Activated T-cell treated with anti-CD3 and anti-CD28 coated beads, Interleukin-2, amount 50 U/mL, for 24 hours (primary cell): ENCODE measurements around the gene ATP13A4.

ENCODE experiments used
- DNase-seq: peaks from one replicate; pipeline ENCODE4 v3.0.0-alpha.2; 2020
- H3K27ac Mint-ChIP-seq: 2 replicates; pipeline ENCODE4 v1.8.0; 2020; ENCODE audit warnings: mild to moderate bottlenecking, mixed read lengths
- H3K27me3 Mint-ChIP-seq: 2 replicates; pipeline ENCODE4 v1.8.0; 2020; ENCODE audit warnings: mixed read lengths
- H3K36me3 Mint-ChIP-seq: 2 replicates; pipeline ENCODE4 v1.8.0; 2020; ENCODE audit warnings: low read depth, mixed read lengths
- H3K4me1 Mint-ChIP-seq: 2 replicates; pipeline ENCODE4 v1.8.0; 2020; ENCODE audit warnings: low read depth, mixed read lengths
- H3K4me3 Mint-ChIP-seq: 2 replicates; pipeline ENCODE4 v1.8.0; 2020; ENCODE audit warnings: mild to moderate bottlenecking, moderate library complexity, mixed read lengths
- H3K9me3 Mint-ChIP-seq: 2 replicates; pipeline ENCODE4 v1.8.0; 2020; ENCODE audit warnings: mixed read lengths

Gene ATP13A4, protein sequence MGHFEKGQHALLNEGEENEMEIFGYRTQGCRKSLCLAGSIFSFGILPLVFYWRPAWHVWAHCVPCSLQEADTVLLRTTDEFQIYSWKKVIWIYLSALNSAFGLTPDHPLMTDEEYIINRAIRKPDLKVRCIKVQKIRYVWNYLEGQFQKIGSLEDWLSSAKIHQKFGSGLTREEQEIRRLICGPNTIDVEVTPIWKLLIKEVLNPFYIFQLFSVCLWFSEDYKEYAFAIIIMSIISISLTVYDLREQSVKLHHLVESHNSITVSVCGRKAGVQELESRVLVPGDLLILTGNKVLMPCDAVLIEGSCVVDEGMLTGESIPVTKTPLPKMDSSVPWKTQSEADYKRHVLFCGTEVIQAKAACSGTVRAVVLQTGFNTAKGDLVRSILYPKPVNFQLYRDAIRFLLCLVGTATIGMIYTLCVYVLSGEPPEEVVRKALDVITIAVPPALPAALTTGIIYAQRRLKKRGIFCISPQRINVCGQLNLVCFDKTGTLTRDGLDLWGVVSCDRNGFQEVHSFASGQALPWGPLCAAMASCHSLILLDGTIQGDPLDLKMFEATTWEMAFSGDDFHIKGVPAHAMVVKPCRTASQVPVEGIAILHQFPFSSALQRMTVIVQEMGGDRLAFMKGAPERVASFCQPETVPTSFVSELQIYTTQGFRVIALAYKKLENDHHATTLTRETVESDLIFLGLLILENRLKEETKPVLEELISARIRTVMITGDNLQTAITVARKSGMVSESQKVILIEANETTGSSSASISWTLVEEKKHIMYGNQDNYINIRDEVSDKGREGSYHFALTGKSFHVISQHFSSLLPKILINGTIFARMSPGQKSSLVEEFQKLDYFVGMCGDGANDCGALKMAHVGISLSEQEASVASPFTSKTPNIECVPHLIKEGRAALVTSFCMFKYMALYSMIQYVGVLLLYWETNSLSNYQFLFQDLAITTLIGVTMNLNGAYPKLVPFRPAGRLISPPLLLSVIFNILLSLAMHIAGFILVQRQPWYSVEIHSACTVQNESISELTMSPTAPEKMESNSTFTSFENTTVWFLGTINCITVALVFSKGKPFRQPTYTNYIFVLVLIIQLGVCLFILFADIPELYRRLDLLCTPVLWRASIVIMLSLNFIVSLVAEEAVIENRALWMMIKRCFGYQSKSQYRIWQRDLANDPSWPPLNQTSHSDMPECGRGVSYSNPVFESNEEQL

DNA sequence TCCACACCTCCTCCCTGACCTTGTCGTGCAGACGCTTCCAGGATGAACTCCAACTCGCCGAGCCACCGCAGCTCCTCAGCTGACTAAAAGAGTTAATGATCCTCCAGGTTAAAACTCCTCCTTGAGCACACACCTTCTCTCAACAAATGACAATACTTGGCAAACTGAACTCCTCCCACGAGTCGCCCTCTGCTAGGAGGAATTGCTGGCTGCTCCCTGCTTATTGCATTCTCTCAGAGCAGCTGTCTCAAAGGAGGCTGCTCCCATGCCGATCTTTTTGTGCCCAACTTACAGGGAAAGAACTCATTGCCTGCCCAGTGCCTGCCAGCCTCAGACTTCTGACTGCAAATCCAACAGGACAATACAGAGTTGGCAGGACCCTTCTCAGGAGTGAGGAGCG, at the start of gene ATP13A4:
TSS of gene ATP13A4 (minus strand) at position 85 of the 400 bp plus-strand sequence. CDS start 96 bp downstream, outside the sequence.
- Mint-ChIP-seq H3K27me3 (no peaks in the 10 kb centered on the region), H3K36me3 (no peaks in the 10 kb centered on the region), H3K4me1 (no peaks in the 10 kb centered on the region), H3K4me3 (no peak within 1 kb of the TSS), H3K9me3 (no peaks in the 10 kb centered on the region), H3K27ac (no peak within 1 kb of the TSS)
- DNase-seq, result no peak

DNA sequence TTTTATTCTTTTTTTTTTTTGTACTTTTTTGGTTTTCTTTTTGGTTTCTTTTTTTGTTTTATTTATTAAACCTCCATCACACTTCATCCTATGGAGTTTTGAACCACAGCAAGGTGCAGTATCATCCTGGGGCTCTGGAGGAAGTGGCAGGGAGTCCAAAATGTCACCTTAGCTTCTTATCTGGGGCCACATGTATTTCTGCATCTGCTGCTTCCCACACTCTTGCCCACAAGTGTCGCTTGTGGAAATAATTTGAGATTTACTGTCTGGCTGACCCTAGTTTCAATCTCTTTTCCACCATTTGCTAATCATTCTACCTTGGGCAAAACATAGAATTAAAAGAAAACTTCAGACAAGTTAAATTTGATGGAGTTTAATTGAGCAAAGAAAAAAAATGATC, 44.7 kb upstream of the ATP13A4 start:
- no peaks in the 10 kb centered on the region for H3K9me3 Mint-ChIP-seq
- DNase-seq, result no peak
- no peak overlapping the region for H3K4me3 Mint-ChIP-seq
- no peaks in the 10 kb centered on the region for H3K27me3 Mint-ChIP-seq
- H3K4me1 Mint-ChIP-seq, result peaks cover 75% of the 10 kb centered on the region
- peaks cover 89% of the 10 kb centered on the region for H3K36me3 Mint-ChIP-seq
- peak overlapping the region; percentile 50 for H3K27ac Mint-ChIP-seq

DNA sequence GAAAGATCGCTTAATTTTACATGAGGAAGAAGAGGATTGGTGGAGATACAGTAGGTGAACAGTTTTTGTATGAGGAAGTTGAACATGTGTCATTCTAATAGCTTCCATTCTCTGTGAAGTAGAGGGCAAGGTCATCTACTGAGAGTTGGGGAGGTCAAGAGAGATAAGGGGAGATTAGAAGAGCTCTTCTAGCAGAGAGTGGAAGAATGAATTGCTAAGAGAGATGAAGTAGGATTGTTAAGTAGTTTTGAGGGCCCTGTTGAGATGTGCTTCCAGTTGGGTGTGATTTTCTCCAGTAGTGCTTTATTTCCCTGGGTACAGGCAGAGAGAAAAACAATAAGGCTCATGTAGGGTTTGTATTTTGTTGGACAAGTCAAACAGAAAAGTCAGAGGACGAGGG, 43.5 kb upstream of the ATP13A4 start:
- Mint-ChIP-seq H3K27me3 (no peaks in the 10 kb centered on the region), H3K36me3 (peaks cover 90% of the 10 kb centered on the region), H3K4me1 (peaks cover 77% of the 10 kb centered on the region), H3K9me3 (no peaks in the 10 kb centered on the region), H3K4me3 (no peak overlapping the region), H3K27ac (peak overlapping the region; percentile 31)
- no peak for DNase-seq

DNA sequence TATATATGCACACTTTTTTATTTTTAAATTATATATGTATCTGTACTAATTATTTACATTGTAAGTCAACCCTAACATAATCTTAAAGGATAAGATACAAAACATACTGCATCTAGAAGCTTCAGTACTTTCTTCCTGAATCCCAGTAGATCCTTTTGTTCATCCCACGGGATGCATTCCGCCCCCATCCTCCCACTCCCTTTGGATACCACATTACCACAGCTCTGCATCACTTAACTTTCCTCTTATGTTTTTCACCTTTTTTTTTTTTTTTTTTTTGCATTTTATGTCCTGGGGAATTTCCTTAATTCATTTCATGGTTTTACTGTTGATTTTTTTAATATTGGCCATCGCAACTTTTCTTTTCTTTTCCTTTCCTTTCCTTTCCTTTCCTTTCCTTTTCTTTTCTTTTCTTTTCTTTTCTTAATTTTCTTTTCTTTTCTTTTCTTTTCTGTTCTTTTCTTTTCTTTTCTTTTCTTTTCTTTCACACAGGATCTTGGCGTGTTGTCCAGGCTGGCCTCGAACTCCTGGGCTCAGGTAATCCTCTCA, 41.3 kb upstream of the ATP13A4 start:
- Mint-ChIP-seq H3K4me3 (no peak overlapping the region), H3K9me3 (no peaks in the 10 kb centered on the region), H3K36me3 (peaks cover 73% of the 10 kb centered on the region), H3K27me3 (no peaks in the 10 kb centered on the region), H3K4me1 (peaks cover 78% of the 10 kb centered on the region), H3K27ac (peak overlapping the region; percentile 67)
- DNase-seq, result no peak

DNA sequence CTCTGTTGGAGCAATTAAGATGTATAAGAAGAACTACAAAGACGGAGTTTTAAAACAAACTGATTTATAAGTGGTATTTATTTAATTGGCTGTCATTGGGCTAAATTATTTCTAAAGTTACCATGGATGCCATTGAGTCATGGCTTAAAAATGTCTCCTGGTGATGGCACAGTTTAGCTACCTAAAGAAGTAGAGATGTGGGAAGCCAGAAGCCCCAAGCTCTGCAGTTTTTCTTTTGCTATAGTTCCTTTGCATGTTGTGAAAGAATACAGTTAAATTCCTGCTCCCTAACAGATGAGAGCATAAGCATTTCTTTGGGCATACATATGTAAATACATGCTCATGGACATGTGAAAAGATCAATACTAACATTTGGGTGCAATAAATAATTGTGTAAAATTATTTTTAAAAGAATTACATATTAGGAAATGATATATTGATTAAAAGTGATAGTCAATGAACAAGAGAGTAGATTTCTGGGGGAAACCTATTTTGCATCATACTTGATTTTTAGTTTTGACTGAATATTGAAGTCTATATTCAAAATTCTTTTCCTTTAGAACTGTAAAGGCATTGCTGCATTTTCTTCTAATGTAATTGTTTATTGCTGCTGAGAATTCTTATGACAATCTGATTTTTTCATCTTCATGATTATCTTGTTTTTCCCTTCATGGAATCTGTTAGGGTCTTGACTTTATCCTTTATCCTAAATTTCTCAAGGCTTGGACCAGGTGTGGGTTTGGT, 40.4 kb upstream of the ATP13A4 start:
- Mint-ChIP-seq H3K4me1 (peaks cover 70% of the 10 kb centered on the region), H3K27me3 (no peaks in the 10 kb centered on the region), H3K4me3 (peak overlapping the region; percentile 94), H3K36me3 (peaks cover 64% of the 10 kb centered on the region), H3K9me3 (no peaks in the 10 kb centered on the region), H3K27ac (peak overlapping the region; percentile 13)
- no peak for DNase-seq

DNA sequence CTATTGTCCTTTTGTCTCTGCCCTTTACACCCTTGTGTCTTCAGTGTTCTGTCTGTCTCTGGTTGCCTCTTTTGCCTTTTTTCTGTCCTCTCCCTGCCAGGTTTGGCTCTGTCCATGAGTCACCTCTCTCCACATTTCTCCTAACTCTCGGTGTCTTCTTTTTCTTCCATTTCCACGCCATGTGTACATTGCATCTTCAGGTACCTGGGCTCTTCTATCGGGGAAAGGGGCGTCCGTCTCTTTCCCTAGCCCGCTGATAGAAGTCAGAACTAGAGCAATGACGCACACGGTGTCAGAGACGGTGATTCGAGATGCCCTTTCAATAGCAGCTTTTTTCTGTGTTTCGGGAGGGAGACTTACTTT, 39.0 kb upstream of the ATP13A4 start:
- Mint-ChIP-seq H3K4me3 (peak overlapping the region; percentile 94), H3K4me1 (peaks cover 56% of the 10 kb centered on the region), H3K27ac (peak overlapping the region; percentile 99), H3K9me3 (no peaks in the 10 kb centered on the region), H3K27me3 (no peaks in the 10 kb centered on the region), H3K36me3 (peaks cover 49% of the 10 kb centered on the region)
- peak; percentile 56 for DNase-seq

DNA sequence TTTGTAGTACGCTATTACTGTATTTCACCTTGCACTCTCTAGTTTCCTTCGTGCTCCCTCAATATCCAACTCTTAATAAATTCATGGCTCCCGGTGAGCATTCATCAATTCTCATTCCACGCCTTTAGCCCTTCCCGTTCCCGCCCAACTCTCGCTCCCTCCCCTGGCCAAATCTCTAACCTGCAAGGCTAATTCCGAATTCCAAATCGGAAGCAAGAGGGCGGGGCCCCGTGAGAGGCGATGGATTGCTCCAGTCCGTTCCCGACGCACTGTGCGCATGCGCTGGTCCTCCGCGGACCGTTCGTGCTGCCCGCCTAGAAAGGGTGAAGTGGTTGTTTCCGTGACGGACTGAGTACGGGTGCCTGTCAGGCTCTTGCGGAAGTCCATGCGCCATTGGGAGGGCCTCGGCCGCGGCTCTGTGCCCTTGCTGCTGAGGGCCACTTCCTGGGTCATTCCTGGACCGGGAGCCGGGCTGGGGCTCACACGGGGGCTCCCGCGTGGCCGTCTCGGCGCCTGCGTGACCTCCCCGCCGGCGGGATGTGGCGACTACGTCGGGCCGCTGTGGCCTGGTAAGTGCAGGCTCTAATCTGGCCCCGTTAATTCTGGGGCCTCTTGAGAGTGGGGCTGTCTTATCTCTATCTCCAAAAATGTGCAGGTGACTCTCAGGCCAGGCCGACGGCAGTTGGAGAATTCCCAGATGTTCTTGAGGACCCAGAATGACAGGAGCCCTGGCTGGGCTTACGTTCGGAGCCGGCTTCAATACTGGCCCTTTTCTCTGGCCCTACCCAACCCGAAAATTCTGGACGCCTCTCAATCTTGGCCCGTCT, 38.4 kb upstream of the ATP13A4 start, which contains the start of gene OPA1:
TSS of gene OPA1 (plus strand) at position 368 of the 827 bp plus-strand sequence. CDS start at position 538, 170 bp downstream.
- Mint-ChIP-seq H3K27ac (peak within 1 kb of the TSS; percentile 99), H3K36me3 (peaks cover 43% of the 10 kb centered on the region), H3K4me3 (peak within 1 kb of the TSS; percentile 94)

DNA sequence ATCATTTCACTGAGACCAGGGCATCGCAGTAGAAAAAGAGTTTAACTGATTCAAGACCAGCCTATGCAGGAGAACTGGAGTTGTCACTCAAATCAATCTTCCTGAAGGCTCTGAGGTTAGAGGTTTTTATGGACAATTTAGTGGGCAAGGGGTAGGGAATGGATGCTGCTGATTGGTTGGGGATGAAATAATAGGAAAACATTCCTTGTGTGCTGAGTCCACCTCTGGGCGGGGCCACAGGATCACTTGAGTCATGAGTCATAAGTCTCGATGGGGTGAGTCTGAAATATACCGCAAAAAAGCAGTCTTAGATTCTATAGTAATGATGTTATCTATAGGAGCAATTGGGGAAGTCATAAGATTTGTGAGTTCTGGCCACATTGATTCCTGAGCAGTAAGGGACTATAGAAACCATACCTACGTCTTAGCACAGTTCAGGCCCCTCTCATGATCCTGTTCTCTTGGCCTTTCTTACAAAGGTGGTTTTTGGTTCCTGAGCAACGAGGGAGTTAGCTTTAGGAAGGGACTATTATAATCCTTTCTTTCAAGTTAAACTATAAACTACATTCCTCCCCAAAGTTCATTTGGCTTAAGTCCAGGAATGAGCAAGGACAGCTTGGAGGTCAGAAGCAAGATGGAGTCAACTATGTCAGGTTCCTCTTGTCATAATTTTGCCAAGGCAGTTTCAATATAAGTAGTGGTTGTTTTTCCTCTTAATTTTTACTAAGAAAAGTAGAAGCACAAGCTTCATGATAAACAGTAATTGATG, 35.6 kb upstream of the ATP13A4 start:
- Mint-ChIP-seq H3K4me1 (peaks cover 33% of the 10 kb centered on the region), H3K27me3 (no peaks in the 10 kb centered on the region), H3K36me3 (peaks cover 17% of the 10 kb centered on the region), H3K9me3 (no peaks in the 10 kb centered on the region), H3K4me3 (no peak overlapping the region), H3K27ac (no peak overlapping the region)
- DNase-seq, result no peak

More for the DNA sequence above, 38.4 kb upstream of the ATP13A4 start, which contains the start of gene OPA1:
- H3K27me3 Mint-ChIP-seq, result no peaks in the 10 kb centered on the region
- DNase-seq, result peak; percentile 92
- no peaks in the 10 kb centered on the region for H3K9me3 Mint-ChIP-seq
- peaks cover 50% of the 10 kb centered on the region for H3K4me1 Mint-ChIP-seq

DNA sequence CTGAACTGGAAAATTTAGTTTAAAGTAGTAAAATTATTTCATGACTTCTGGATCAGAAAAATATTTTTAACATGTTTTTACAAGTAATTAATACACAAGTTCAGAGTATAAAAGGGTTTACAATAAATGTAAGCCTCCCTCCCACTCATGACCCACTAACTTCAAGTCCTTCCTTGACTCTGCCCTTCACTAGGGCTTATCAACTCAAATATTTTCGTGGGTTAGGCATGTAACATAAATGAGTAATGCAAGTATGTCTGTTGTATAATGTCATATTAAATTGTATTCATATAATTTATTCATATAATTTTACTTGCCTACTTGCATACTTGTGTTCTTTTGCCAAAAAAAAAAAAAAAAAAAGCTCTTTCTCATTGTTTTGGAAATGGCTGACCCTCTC, 34.9 kb upstream of the ATP13A4 start:
- no peak for DNase-seq
- Mint-ChIP-seq H3K9me3 (no peaks in the 10 kb centered on the region), H3K4me3 (no peak overlapping the region), H3K36me3 (peaks cover 13% of the 10 kb centered on the region), H3K4me1 (peaks cover 27% of the 10 kb centered on the region), H3K27me3 (no peaks in the 10 kb centered on the region), H3K27ac (no peak overlapping the region)

DNA sequence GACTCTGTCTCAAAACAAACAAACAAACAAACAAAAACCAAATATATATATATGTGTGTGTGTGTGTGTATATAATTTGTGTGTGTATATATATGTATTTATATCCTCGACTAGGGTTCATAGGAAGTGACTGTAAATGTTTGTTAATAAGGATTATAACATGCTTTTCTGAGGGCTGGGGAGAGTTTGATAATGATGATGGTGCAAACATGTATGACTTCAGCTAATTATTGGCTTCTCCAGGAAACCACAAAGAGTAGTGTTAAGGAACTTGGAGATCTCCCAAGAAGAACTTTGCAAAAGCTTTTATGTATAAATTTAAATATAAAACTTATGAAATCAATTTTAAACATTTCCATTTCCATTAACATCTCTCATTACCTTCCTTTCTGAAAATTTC, 34.4 kb upstream of the ATP13A4 start:
- H3K4me3 Mint-ChIP-seq, result no peak overlapping the region
- peaks cover 22% of the 10 kb centered on the region for H3K4me1 Mint-ChIP-seq
- DNase-seq, result no peak
- H3K9me3 Mint-ChIP-seq, result no peaks in the 10 kb centered on the region
- H3K27me3 Mint-ChIP-seq, result no peaks in the 10 kb centered on the region
- peaks cover 13% of the 10 kb centered on the region for H3K36me3 Mint-ChIP-seq
- H3K27ac Mint-ChIP-seq, result no peak overlapping the region

DNA sequence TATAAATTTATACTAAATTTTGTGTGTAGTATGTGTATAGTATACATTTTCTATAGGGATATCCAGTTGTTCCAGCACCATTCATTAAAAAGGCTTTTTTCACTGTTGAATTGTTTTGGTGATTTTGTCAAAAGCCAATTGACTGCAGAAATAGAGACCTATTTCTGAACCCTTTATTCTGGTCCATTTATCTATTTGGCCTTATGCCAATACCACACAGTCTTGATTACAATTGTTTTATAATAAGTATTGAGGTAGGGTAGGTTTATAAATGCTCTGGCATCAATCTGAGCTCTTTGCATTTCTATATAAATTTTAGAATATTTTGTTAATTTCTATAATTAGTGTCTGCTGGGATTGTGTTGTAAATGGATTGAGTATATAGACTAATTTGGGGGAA, 31.8 kb upstream of the ATP13A4 start:
- Mint-ChIP-seq H3K4me1 (peaks cover 5% of the 10 kb centered on the region), H3K9me3 (no peaks in the 10 kb centered on the region), H3K4me3 (no peak overlapping the region), H3K27me3 (no peaks in the 10 kb centered on the region), H3K27ac (no peak overlapping the region), H3K36me3 (no peaks in the 10 kb centered on the region)
- no peak for DNase-seq

DNA sequence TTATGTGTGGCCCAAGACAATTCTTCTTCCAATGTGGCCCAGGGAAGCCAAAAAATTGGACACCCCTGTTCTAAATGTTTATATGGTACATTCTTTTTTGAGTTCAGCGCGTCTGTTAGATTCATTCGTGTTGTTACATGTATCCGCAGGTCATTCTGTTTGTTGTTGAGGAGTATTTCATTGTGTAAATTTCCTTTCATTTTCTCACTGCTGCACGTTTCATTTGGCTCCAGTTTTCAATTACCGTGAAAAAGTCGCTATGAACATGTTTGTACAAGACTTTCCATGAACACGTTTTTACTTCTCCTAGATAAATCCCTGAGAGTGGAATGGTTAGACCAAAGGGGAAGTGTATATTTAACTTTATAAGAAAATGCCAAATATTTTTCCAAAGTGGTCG, 30.8 kb upstream of the ATP13A4 start:
- H3K4me1 Mint-ChIP-seq, result peaks cover 2% of the 10 kb centered on the region
- no peak overlapping the region for H3K4me3 Mint-ChIP-seq
- H3K36me3 Mint-ChIP-seq, result no peaks in the 10 kb centered on the region
- H3K27me3 Mint-ChIP-seq, result no peaks in the 10 kb centered on the region
- no peak for DNase-seq
- no peak overlapping the region for H3K27ac Mint-ChIP-seq
- H3K9me3 Mint-ChIP-seq, result no peaks in the 10 kb centered on the region
